Measurements from ENCODE around the gene BCKDHA.

DNA sequence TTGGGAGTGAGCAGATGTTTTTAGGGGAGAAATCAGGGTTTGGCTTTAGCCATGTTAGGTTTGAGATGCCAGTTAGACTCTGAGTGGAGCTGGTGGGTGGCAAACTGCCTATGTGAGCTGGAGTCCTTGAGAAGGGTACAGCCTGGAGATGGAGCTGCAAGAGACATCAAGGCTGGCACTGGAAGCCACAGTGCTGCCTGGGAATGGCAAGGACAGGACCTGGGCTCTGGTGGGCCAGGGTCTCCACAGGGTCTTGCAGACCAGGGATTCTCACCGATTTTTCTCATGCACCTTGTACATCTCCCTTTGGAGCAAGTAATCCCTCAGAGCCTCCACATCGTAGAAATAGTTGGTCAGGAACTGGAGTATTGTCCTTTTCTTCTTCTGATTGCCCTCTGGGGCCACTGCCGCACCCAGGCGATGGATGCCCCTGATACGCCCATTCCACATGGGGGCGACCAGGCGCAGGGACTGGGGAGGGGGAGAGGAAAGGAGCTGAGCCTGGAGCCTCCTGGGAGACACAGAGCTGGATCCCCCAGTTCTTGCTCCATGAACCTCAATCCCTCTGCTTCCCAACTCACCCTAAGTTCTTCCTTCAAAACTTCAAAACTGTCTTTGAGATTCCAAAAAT lies 40.4 kb downstream of the BCKDHA start:
- no peak for TF ChIP-seq POLR2A (IDR thresholded peaks at IDR 0.05)
- TF ChIP-seq, protein P1, sequence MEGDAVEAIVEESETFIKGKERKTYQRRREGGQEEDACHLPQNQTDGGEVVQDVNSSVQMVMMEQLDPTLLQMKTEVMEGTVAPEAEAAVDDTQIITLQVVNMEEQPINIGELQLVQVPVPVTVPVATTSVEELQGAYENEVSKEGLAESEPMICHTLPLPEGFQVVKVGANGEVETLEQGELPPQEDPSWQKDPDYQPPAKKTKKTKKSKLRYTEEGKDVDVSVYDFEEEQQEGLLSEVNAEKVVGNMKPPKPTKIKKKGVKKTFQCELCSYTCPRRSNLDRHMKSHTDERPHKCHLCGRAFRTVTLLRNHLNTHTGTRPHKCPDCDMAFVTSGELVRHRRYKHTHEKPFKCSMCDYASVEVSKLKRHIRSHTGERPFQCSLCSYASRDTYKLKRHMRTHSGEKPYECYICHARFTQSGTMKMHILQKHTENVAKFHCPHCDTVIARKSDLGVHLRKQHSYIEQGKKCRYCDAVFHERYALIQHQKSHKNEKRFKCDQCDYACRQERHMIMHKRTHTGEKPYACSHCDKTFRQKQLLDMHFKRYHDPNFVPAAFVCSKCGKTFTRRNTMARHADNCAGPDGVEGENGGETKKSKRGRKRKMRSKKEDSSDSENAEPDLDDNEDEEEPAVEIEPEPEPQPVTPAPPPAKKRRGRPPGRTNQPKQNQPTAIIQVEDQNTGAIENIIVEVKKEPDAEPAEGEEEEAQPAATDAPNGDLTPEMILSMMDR (IDR thresholded peaks at IDR 0.05 in 4 of 5, conservative IDR thresholded peaks at IDR 0.05 in 1 of 5): no peak

Data from gastrocnemius medialis (tissue), 4 donors.